COLO829 (cell line): Measurements from ENCODE around the gene PRIM2.
"Not testable (repeated sequence)": the region's sequence is repeated elsewhere in the genome, so short reads cannot be mapped to it uniquely, and the experiment has no call there.

Experiments used
- DNase-seq: peaks from one replicate; pipeline ENCODE4 v3.0.0; 2012; ENCODE audit warnings: low spot score

The PRIM2 gene

GRCh38 chr6:57308755-57309154 is 8.7 kb upstream of the PRIM2 start:
- DNase-seq = not testable (repeated sequence)

GRCh38 chr6:57310095-57310816 is 7.2 kb upstream of the PRIM2 start:
- not testable (repeated sequence) for DNase-seq

- no peak for DNase-seq
Observed at GRCh38 chr6:57310817-57311157, 6.6 kb upstream of the PRIM2 start.

- not testable (repeated sequence) for DNase-seq
Observed at GRCh38 chr6:57311300-57312003, 6.0 kb upstream of the PRIM2 start.

- DNase-seq = no peak
Observed at GRCh38 chr6:57312004-57312345, 5.5 kb upstream of the PRIM2 start.

- DNase-seq = no peak
Observed at GRCh38 chr6:57313009-57313408, 4.4 kb upstream of the PRIM2 start.

- DNase-seq = peak; percentile 82
Observed at GRCh38 chr6:57313711-57314471, 3.5 kb upstream of the PRIM2 start.

- no peak for DNase-seq
Observed at GRCh38 chr6:57315111-57315510, 2.3 kb upstream of the PRIM2 start.

GRCh38 chr6:57315851-57316250 is 1.6 kb upstream of the PRIM2 start:
- no peak for DNase-seq

- DNase-seq = peak; percentile 82
Observed at GRCh38 chr6:57316581-57317059, 810 bp upstream of the PRIM2 start.

- no peak for DNase-seq
Observed at GRCh38 chr6:57324538-57324937, 7.1 kb downstream of the PRIM2 start.

GRCh38 chr6:57327311-57327710 is 9.9 kb downstream of the PRIM2 start:
- DNase-seq = no peak

- DNase-seq = no peak
Observed at GRCh38 chr6:57328074-57328473, 10.6 kb downstream of the PRIM2 start.

- DNase-seq = no peak
Observed at GRCh38 chr6:57329933-57330332, 12.5 kb downstream of the PRIM2 start.

GRCh38 chr6:57342148-57342669 is 24.8 kb downstream of the PRIM2 start:
- peak; percentile 28 for DNase-seq

GRCh38 chr6:57343342-57343741 is 25.9 kb downstream of the PRIM2 start:
- DNase-seq = not testable (repeated sequence)

- not testable (repeated sequence) for DNase-seq
Observed at GRCh38 chr6:57346715-57347114, 29.3 kb downstream of the PRIM2 start.

- not testable (repeated sequence) for DNase-seq
Observed at GRCh38 chr6:57347597-57347996, 30.2 kb downstream of the PRIM2 start.

- DNase-seq = not testable (repeated sequence)
Observed at GRCh38 chr6:57350443-57350842, 33.0 kb downstream of the PRIM2 start.

GRCh38 chr6:57352596-57352995 is 35.2 kb downstream of the PRIM2 start:
- DNase-seq = not testable (repeated sequence)

- not testable (repeated sequence) for DNase-seq
Observed at GRCh38 chr6:57358319-57358718, 40.9 kb downstream of the PRIM2 start.

GRCh38 chr6:57359766-57360165 is 42.3 kb downstream of the PRIM2 start:
- DNase-seq = not testable (repeated sequence)

GRCh38 chr6:57362340-57362739 is 44.9 kb downstream of the PRIM2 start:
- DNase-seq = not testable (repeated sequence)
